SKM-1 treated with dmso at 0.1 percent for 144 hours (cell line): ENCODE results near the gene RSPO1.

Experiments used
- DNase-seq: peaks from one replicate; lab custom pipeline; 2025; ENCODE audit not compliant: unreplicated experiment; lab: John Stamatoyannopoulos, UW

RSPO1 gene

GRCh38 chr1:37574834-37575480, 59.7 kb downstream of the RSPO1 start:
- DNase-seq = no peak

GRCh38 chr1:37570528-37571334, 64.0 kb downstream of the RSPO1 start:
- no peak for DNase-seq

DNA sequence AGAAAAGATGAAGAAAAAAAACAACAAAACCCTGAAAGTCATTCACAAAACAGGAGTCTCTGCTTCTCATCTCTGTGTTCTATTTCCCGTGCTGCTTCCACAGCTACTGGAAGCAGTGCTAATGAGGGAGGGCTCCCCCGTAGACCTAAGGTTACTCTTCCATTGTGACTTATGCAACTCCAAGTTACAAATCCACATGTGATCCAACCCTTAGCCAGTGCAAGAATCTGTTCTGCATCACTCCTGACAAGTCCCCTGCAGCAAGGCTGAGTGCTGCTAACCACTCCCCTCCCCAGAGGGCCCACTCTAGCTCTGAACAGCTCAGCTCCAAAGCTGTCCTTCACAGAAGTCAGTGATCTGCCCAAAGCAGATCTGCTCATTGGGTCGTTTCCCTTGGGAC, 67.7 kb downstream of the RSPO1 start:
- no peak for DNase-seq

DNA sequence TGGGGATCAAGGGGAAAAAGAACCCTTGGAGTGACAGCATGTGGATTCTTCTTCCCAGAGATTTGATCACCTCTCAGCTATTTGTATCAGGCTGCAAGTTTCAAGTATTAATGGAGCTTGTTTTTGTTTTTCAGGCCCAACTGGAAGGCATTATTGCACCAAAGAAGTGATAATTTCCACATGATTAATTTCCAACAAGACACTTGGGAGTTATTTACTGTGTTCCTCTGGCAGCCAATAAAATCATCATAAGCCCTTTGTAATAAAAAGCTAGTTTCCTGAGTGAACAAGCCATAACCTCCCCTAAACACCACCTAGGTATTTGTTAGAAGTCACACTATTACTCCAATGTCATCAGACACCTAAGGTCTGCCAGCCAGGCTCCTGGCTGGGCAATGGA, 69.8 kb downstream of the RSPO1 start:
- no peak for DNase-seq

GRCh38 chr1:37562984-37563383, 71.7 kb downstream of the RSPO1 start:
- no peak for DNase-seq
